Vagina (tissue), 2 donors: ENCODE results near the gene GSX2.

Experiments used
- POLR2A ChIP-seq, 2 donors: fragments of 450-650 bp; IDR thresholded peaks; one replicate each; pipeline ENCODE4 v1.6.1; 2017; ENCODE audit warnings: antibody characterized with exemption in 2 of 2, mild to moderate bottlenecking in 2 of 2, moderate library complexity in 2 of 2
- POLR2AphosphoS5 ChIP-seq, 2 donors: sonication (generic); formaldehyde crosslinking; IDR thresholded peaks; one replicate each; pipeline ENCODE4 v1.9.0; 2017; ENCODE audit warnings: antibody characterized with exemption in 2 of 2, mild to moderate bottlenecking in 2 of 2, low read depth in 1 of 2; ENCODE audit not compliant: insufficient read depth in 1 of 2
- TF ChIP-seq, protein P1 (sequence below), 3 experiments: fragments of 450-650 bp in 2 of 3; fragments of 200-600 bp in 1 of 3; sonication (generic) in 1 of 3; IDR thresholded peaks; one replicate each; pipeline ENCODE4 v1.5.1; 2017 to 2019; ENCODE audit warnings: antibody characterized with exemption in 3 of 3, mild to moderate bottlenecking in 2 of 3, moderate library complexity in 2 of 3

- TF ChIP-seq POLR2A (IDR thresholded peaks at IDR 0.05) (no peak), POLR2AphosphoS5 (IDR thresholded peaks at IDR 0.05; ENCODE audit: insufficient read depth in 1 of 2, low read depth in 1 of 2) (no peak)
- TF ChIP-seq, protein P1, sequence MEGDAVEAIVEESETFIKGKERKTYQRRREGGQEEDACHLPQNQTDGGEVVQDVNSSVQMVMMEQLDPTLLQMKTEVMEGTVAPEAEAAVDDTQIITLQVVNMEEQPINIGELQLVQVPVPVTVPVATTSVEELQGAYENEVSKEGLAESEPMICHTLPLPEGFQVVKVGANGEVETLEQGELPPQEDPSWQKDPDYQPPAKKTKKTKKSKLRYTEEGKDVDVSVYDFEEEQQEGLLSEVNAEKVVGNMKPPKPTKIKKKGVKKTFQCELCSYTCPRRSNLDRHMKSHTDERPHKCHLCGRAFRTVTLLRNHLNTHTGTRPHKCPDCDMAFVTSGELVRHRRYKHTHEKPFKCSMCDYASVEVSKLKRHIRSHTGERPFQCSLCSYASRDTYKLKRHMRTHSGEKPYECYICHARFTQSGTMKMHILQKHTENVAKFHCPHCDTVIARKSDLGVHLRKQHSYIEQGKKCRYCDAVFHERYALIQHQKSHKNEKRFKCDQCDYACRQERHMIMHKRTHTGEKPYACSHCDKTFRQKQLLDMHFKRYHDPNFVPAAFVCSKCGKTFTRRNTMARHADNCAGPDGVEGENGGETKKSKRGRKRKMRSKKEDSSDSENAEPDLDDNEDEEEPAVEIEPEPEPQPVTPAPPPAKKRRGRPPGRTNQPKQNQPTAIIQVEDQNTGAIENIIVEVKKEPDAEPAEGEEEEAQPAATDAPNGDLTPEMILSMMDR (IDR thresholded peaks at IDR 0.05) = no peak
Observed at GRCh38 chr4:54139332-54139731, 39.4 kb downstream of the GSX2 start.
